ENCODE data around the gene C11orf86.

DNA sequence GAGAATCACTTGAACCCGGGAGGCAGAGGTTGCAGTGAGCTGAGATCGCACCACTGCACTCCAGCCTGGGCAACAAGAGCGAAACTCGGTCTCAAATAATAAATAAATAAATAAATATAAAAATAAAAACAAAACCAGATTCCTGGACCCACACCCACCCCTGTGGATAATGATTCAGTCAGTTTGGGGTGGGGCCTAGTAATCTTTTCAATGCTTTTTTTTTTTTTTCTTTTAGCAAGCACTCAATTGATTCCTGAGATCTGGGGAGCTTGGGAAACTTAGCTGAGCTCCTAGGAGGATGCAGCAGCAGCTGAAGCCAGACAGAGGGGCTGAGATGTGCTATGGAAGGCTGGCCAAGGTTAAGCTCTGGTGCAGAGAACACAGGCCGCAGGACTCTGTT lies 12.3 kb upstream of the C11orf86 start:
- no peak for TF ChIP-seq CTCF (IDR thresholded peaks at IDR 0.05)
- TF ChIP-seq POLR2AphosphoS5 (IDR thresholded peaks at IDR 0.05; ENCODE audit: insufficient read depth in 1 of 2, low read depth in 1 of 2) = no peak
- TF ChIP-seq POLR2A (IDR thresholded peaks at IDR 0.05) = no peak

Measured in vagina (tissue), 2 donors.